H1 (cell line): ENCODE measurements around the gene VAPB. TPM values are rescaled to one million over a fixed set of nuclear protein-coding genes. Genes with fewer than 3 reads are reported as not detected.

ENCODE experiments used
- CTCF ChIA-PET: fragments of 300-600 bp; sonication (Branson Sonifier 250); formaldehyde crosslinking; loops from one replicate; lab custom pipeline; 2021; ENCODE audit not compliant: partially characterized antibody; lab: Charles Lee
- POLR2A ChIA-PET: fragments of 300-600 bp; sonication (Branson Sonifier 250); formaldehyde crosslinking; loops from one replicate; lab custom pipeline; 2021; ENCODE audit warnings: inconsistent platforms; ENCODE audit not compliant: partially characterized antibody; lab: Charles Lee
- DNase-seq, 2 experiments: peaks; one replicate each; pipeline versions ENCODE4 v3.0.0 to v3.0.0-alpha.2; 2010 to 2022; ENCODE audit warnings: low spot score in 2 of 2, low read depth in 1 of 2, mixed read lengths in 1 of 2
- FAIRE-seq: peaks from 2 replicates; lab custom pipeline; 2011; peaks lifted over from hg19 to GRCh38; lab: Jason Lieb, UNC
- H2AFZ ChIP-seq: 2 replicates; pipeline ENCODE4 v1.8.1; 2012; ENCODE audit warnings: low read length, inconsistent platforms
- H2AK5ac ChIP-seq: 2 replicates; pipeline ENCODE4 v1.6.1; 2013; ENCODE audit warnings: low read depth, low read length
- H2BK120ac ChIP-seq: replicated peaks from 2 replicates; pipeline ENCODE3; 2013; ENCODE audit warnings: low read depth, low read length, inconsistent platforms
- H2BK12ac ChIP-seq: 2 replicates; pipeline ENCODE4 v1.6.1; 2013; ENCODE audit warnings: low read depth, low read length
- H2BK15ac ChIP-seq: 2 replicates; pipeline ENCODE4 v1.6.1; 2013; ENCODE audit warnings: low read length
- H2BK20ac ChIP-seq: 2 replicates; pipeline ENCODE4 v1.6.1; 2013; ENCODE audit warnings: low read length
- H2BK5ac ChIP-seq: 2 replicates; pipeline ENCODE4 v1.6.1; 2013; ENCODE audit warnings: low read depth, low read length
- H3K14ac ChIP-seq: 2 replicates; pipeline ENCODE4 v1.6.1; 2013; ENCODE audit warnings: inconsistent platforms; ENCODE audit not compliant: insufficient read length
- H3K18ac ChIP-seq: 2 replicates; pipeline ENCODE4 v1.6.1; 2013; ENCODE audit warnings: low read length; ENCODE audit errors: extremely low read depth
- H3K23ac ChIP-seq: 2 replicates; pipeline ENCODE4 v1.6.1; 2013; ENCODE audit warnings: inconsistent platforms; ENCODE audit not compliant: insufficient read length
- H3K23me2 ChIP-seq: 2 replicates; pipeline ENCODE4 v1.6.1; 2013; ENCODE audit warnings: low read depth, low read length
- H3K27ac ChIP-seq: 2 replicates; pipeline ENCODE4 v1.6.1; 2011; ENCODE audit warnings: low read depth, low read length, inconsistent platforms
- H3K27me3 ChIP-seq, 4 experiments: replicated peaks in 1 of 4; 1 replicate in 1 of 4; 2 replicates in 3 of 4; pipeline versions ENCODE4 v1.6.1 to v1.8.1; 2011 to 2013; ENCODE audit warnings: low read length in 3 of 4, mild to moderate bottlenecking in 3 of 4, inconsistent platforms in 2 of 4, mixed read lengths in 2 of 4, moderate library complexity in 1 of 4; ENCODE audit not compliant: control insufficient read depth in 3 of 4, insufficient read depth in 3 of 4; ENCODE audit errors: extremely low read depth in 1 of 4
- H3K36me3 ChIP-seq, 4 experiments: 2 replicates each; pipeline versions ENCODE4 v1.6.1 to v1.8.1; 2011 to 2013; ENCODE audit warnings: mild to moderate bottlenecking in 4 of 4, low read length in 3 of 4, moderate library complexity in 2 of 4, control low read depth in 1 of 4, inconsistent platforms in 1 of 4; ENCODE audit not compliant: insufficient read depth in 4 of 4, control insufficient read depth in 2 of 4
- H3K4ac ChIP-seq: replicated peaks from 2 replicates; pipeline ENCODE3; 2013; ENCODE audit warnings: low read length, low read depth, mixed read lengths, inconsistent platforms; ENCODE audit not compliant: insufficient read length
- H3K4me1 ChIP-seq, 4 experiments: replicated peaks in 1 of 4; 1 replicate in 1 of 4; 2 replicates in 3 of 4; pipeline versions ENCODE4 v1.6.1 to v1.8.1; 2011 to 2013; ENCODE audit warnings: low read length in 3 of 4, inconsistent platforms in 2 of 4, mixed read lengths in 1 of 4; ENCODE audit not compliant: insufficient read depth in 4 of 4, control insufficient read depth in 3 of 4
- H3K4me2 ChIP-seq, 2 experiments: 2 replicates each; pipeline versions ENCODE4 v1.6.1 to v1.8.1; 2011 to 2013; ENCODE audit warnings: low read depth in 2 of 2, low read length in 2 of 2, control low read depth in 1 of 2, inconsistent platforms in 1 of 2, mild to moderate bottlenecking in 1 of 2; ENCODE audit not compliant: insufficient read depth in 1 of 2
- H3K4me3 ChIP-seq, 4 experiments: fragments of 200-600, 300-600 bp in 1 of 4; sonication (generic), shearing (Covaris generic), sonication (Bioruptor Twin) in 1 of 4; 2 replicates each; pipeline versions ENCODE4 v1.5.1 to v1.8.1; 2011 to 2016; ENCODE audit warnings: low read length in 4 of 4, low read depth in 3 of 4, control low read depth in 2 of 4, inconsistent platforms in 2 of 4, mild to moderate bottlenecking in 2 of 4, mixed read lengths in 1 of 4, moderate library complexity in 1 of 4; ENCODE audit not compliant: insufficient read depth in 2 of 4; ENCODE audit errors: extremely low read depth in 1 of 4
- H3K56ac ChIP-seq: replicated peaks from 2 replicates; pipeline ENCODE3; 2013; ENCODE audit warnings: low read depth, mild to moderate bottlenecking, mixed read lengths, low read length, inconsistent platforms; ENCODE audit not compliant: insufficient read length
- H3K79me1 ChIP-seq: 2 replicates; pipeline ENCODE4 v1.6.1; 2013; ENCODE audit warnings: low read depth, low read length, control low read depth
- H3K79me2 ChIP-seq, 2 experiments: 2 replicates each; pipeline versions ENCODE4 v1.6.1 to v1.8.1; 2012 to 2013; ENCODE audit warnings: low read length in 2 of 2, mild to moderate bottlenecking in 2 of 2, inconsistent platforms in 1 of 2; ENCODE audit not compliant: insufficient read depth in 2 of 2, control insufficient read depth in 1 of 2
- H3K9ac ChIP-seq, 4 experiments: replicated peaks in 1 of 4; 1 replicate in 1 of 4; 2 replicates in 3 of 4; pipeline versions ENCODE4 v1.6.1 to v1.8.1; 2011 to 2013; ENCODE audit warnings: low read depth in 3 of 4, low read length in 3 of 4, control low read depth in 2 of 4, mild to moderate bottlenecking in 2 of 4, moderate library complexity in 2 of 4, inconsistent platforms in 1 of 4; ENCODE audit errors: extremely low read depth in 1 of 4
- H3K9me3 ChIP-seq, 2 experiments: 2 replicates each; pipeline versions ENCODE4 v1.6.1 to v1.8.1; 2012 to 2013; ENCODE audit warnings: mild to moderate bottlenecking in 2 of 2, moderate library complexity in 2 of 2, control low read depth in 1 of 2, inconsistent platforms in 1 of 2, low read depth in 1 of 2, low read length in 1 of 2, mixed read lengths in 1 of 2; ENCODE audit not compliant: insufficient read depth in 2 of 2
- H4K20me1 ChIP-seq, 2 experiments: replicated peaks in 1 of 2; 2 replicates each; pipeline versions ENCODE3 to v1.8.1; 2011 to 2013; ENCODE audit warnings: inconsistent platforms in 2 of 2, low read length in 2 of 2, mild to moderate bottlenecking in 1 of 2; ENCODE audit not compliant: insufficient read depth in 2 of 2, control insufficient read depth in 1 of 2
- H4K5ac ChIP-seq: 2 replicates; pipeline ENCODE4 v1.6.1; 2013; ENCODE audit warnings: low read length, low read depth, mixed read lengths, inconsistent platforms; ENCODE audit not compliant: insufficient read length
- H4K8ac ChIP-seq: 2 replicates; pipeline ENCODE4 v1.8.0; 2013; ENCODE audit warnings: mild to moderate bottlenecking, moderate library complexity, low read length, inconsistent platforms; ENCODE audit not compliant: insufficient read depth; ENCODE audit errors: extremely low read depth
- H4K91ac ChIP-seq: replicated peaks from 2 replicates; pipeline ENCODE3; 2013; ENCODE audit warnings: low read length, mixed read lengths, inconsistent platforms; ENCODE audit not compliant: insufficient read length
- ATF2 ChIP-seq: IDR thresholded peaks from 2 replicates; pipeline ENCODE4 v1.6.1; 2012; ENCODE audit warnings: low read length, inconsistent platforms
- KDM1A ChIP-seq: fragments of 200-600, 300-600 bp; sonication (generic); IDR thresholded peaks from 2 replicates; pipeline ENCODE4 v1.7.1; 2016; ENCODE audit warnings: mild to moderate bottlenecking, low read length, borderline replicate concordance
- TAF7 ChIP-seq: optimal IDR thresholded peaks from 2 replicates; pipeline ENCODE3; 2011; ENCODE audit warnings: low read depth, mild to moderate bottlenecking, inconsistent platforms, low read length, moderate library complexity, borderline replicate concordance
- WGBS, 2 experiments: shearing (Covaris generic) in 1 of 2; methylation state at CpG; one replicate each; pipeline versions ENCODE4 v1.1.6 to v1.1.7; 2013 to 2015; ENCODE audit warnings: low lambda C conversion rate in 2 of 2, mixed read lengths in 2 of 2, inconsistent platforms in 1 of 2, low coverage in 1 of 2, missing lambda C conversion rate in 1 of 2; ENCODE audit not compliant: insufficient replicate concordance in 2 of 2, insufficient coverage in 1 of 2, insufficient read length in 1 of 2; ENCODE audit errors: extremely low coverage in 1 of 2, missing lambda C conversion rate in 1 of 2; 5-methylcytosine and 5-hydroxymethylcytosine counted together
- polyA plus RNA-seq, 7 experiments: library from polyadenylated mRNA; depleted of rRNA in 3 of 7; stranded (reverse) in 5 of 7; unstranded in 2 of 7; fragments of >200 nt in 5 of 7; fragments of 200-250 nt in 2 of 7; gene quantifications; 1 replicate in 5 of 7; 2 replicates in 1 of 7; 4 replicates in 1 of 7; pipeline versions ENCODE4 v1.2.1 to v1.2.3, GENCODE V29; 2011 to 2013; ENCODE audit warnings: missing spikeins in 2 of 7, mixed read lengths in 2 of 7
- total RNA-seq: library from RNA; stranded (reverse); fragmentation: NEBNext Ultra II Directional; extraction: Animal tissue kit (Norgen Biotek cat#: 25700); gene quantifications from 2 replicates; pipeline ENCODE4 v1.2.1, GENCODE V29; 2021

Gene VAPB
- total and polyA plus RNA-seq, 2 of the 8 experiments (the other 6 are each of a cell fraction or from before 2014, with no cell fraction given) = 24.4 to 62.8 TPM

GRCh38 chr20:58405504-58406291, 16.7 kb downstream of the VAPB start:
- no peak overlapping the region for H2BK20ac ChIP-seq
- peaks cover 11% of the 10 kb centered on the region for H3K79me1 ChIP-seq
- H2BK5ac ChIP-seq = no peak overlapping the region
- peaks cover 21 to 99% of the 10 kb centered on the region in 2 experiments for H3K79me2 ChIP-seq
- DNase-seq (no peak), FAIRE-seq (no peak)
- H3K9ac ChIP-seq = no peak overlapping the region; a peak in 1 of 7 replicates
- no peaks in the 10 kb centered on the region for H3K36me3 ChIP-seq
- peaks cover 0 to 7% (median 3%) of the 10 kb centered on the region in 4 experiments; a peak in 3 of 7 replicates for H3K4me1 ChIP-seq
- ChIA-PET POLR2A (interaction anchor here (0.6 to 1.1 kb wide), 5 partner anchors 9 to 34 kb away, joined by 3 to 4 read pairs (median 3); no protein-coding TSS in a partner anchor), CTCF (interaction anchor here (1.0 to 1.3 kb wide), 4 partner anchors 40 to 166 kb away, joined by 3 to 4 read pairs (median 3); no protein-coding TSS in a partner anchor)
- H3K4ac ChIP-seq = no peak overlapping the region
- H2BK120ac ChIP-seq = no peak overlapping the region
- no peak overlapping the region for H3K14ac ChIP-seq
- no peak overlapping the region for H3K18ac ChIP-seq
- H3K9me3 ChIP-seq = no peaks in the 10 kb centered on the region
- 88% methylated on average over 9 of the region's 11 CpGs; no CpG with 5 or more reads in 1 of the 2 experiments for WGBS, 2 experiments
- no peak overlapping the region for H3K4me3 ChIP-seq
- H3K27me3 ChIP-seq = no peaks in the 10 kb centered on the region
- no peaks in the 10 kb centered on the region; the same call in 1 of the 2 replicates for H3K23me2 ChIP-seq
- no peak overlapping the region for H2AFZ ChIP-seq
- H4K20me1 ChIP-seq = peaks cover 2 to 7% of the 10 kb centered on the region in 2 experiments
- no peak overlapping the region for H2BK15ac ChIP-seq
- no peak overlapping the region for H2AK5ac ChIP-seq
- no peak overlapping the region for H4K8ac ChIP-seq
- H4K5ac ChIP-seq = no peak overlapping the region
- TF ChIP-seq KDM1A (no peak), ATF2 (no peak), TAF7 (no peak)
- H3K56ac ChIP-seq = no peak overlapping the region
- H3K23ac ChIP-seq = no peak overlapping the region
- no peak overlapping the region for H2BK12ac ChIP-seq
- no peak overlapping the region for H3K4me2 ChIP-seq
- no peak overlapping the region for H4K91ac ChIP-seq
- H3K27ac ChIP-seq = no peak overlapping the region
